ENCODE data around the gene TOMM20.

The TOMM20 gene

DNA sequence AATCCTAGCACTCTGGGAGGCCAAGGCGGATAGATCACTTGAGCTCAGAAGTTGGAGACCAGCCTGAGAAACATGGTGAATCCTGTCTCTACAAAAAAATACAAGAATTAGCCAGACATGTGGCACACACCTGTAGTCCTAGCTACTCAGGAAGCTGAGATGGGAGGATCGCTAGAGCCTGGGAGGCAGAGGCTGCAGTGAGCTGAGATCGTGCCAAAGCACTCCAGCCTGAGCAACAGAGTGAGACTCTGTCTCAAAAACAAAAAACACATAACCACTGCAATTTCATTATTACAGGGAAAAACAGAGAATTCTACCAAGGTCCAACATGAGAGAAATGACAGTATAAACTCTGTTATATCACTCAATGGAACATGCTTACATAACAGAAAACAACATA is 4.4 kb upstream of the TOMM20 start:
- no peak for DNase-seq

DNA sequence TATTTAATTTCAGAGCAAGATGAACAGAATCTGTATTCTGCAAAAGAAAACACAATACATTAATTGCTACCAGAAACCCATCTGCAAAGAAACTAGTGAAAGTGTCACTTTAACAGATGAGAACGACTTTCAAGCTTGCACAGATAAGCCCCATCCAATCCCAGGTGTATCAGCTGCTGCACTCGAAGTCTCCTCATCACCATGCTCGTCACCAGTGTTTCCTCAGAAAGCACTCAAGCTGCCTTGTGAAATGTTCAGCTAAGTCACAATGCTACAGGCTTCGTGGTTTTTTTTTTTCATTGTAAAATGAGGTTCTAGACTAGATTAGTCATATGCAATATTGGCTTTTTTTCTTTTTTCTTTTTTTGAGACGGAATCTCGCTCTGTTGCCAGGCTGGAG is 3.3 kb upstream of the TOMM20 start:
- DNase-seq, result no peak

DNA sequence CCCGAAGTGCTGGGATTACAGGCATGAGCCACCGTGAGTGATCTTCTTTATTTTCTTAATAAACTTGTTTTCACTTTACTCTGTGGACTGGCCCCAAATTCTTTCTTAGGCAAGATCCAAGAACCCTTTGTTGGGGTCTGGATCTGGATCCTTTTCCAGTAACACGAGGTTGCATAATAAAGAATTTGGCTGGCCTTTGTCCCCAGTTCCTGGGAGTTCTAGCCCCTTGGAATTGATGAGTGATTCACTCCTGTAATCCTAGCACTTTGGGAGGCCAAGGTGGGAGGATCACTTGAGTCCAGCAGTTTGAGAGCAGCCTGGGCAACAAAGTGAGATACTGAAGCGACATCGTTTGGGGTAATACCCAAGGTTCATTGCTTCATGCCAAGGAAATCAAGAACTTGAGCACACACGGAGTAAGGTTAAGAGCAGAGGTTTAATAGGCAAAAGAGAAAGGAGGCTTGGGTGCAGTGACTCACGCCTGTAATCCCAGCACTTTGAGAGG is 2.2 kb upstream of the TOMM20 start:
- DNase-seq, result no peak

DNA sequence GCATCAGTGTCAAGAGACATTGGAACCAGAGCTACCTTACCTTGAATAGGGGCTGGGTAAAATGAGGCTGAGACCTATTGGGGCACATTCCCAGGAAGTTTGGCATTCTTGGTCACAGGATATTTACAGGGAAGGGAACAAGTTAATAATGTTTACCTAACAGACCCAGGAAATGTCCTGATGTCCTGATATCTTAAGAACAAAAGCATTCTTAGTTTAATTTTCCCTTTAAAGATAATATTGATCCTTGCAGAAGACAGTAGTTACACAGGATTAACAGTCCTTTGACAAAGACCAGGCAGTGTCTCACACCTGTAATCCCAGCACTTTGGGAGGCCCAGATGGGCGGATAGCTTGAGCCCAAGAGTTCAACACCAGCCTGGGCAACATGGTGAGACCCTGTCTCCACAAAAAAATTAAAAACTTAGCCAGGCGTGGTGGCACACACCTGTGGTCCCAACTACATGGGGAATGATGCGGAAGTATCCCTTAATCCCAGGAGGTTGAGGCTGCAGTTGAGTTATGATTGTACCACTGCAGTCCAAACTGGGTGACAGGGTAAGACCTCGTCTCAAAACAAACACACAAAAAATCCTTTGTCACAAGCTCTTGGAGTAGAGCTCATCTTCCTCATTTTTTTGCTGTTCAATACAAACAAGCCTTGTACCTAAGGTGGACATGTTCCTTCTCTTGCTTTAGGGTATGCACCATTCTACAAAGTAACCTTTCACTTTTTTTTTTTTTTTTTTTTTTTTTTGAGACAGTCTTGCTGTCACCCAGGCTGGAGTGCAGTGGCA is 1.3 kb upstream of the TOMM20 start:
- no peak for DNase-seq

DNA sequence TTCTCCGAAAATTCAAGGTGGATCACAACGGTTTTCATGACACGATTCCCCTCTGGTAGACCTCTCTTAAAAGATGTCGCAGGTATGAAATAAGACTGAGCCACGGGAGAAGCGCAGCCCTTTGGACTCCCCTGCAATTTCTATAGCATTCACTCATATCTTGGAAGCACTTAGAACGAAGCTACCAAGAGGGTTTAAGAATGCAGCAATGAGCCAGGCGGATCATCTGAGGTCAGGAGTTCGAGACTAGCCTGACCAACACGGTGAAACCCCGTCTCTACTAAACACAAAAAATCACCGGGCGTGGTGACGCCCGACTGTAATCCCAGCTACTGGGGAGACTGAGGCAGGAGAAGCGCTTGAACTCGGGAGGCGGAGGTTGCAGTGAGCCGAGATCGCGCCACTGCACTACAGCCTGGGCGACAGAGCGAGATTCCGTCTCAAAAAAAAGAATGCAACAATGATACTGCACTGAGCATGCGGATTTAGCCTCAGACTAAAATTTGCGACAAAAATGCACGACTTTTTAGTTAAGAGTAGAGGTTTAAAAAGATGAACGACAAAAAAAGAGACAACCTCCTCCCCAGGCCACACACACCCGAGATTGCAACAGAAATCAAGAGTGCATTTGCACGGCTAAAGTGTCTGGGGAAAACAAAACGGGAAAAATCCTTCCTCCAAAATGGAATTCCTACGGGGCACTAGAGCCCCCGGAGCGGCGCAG is 743 bp downstream of the TOMM20 start:
- DNase-seq, result no peak

DNA sequence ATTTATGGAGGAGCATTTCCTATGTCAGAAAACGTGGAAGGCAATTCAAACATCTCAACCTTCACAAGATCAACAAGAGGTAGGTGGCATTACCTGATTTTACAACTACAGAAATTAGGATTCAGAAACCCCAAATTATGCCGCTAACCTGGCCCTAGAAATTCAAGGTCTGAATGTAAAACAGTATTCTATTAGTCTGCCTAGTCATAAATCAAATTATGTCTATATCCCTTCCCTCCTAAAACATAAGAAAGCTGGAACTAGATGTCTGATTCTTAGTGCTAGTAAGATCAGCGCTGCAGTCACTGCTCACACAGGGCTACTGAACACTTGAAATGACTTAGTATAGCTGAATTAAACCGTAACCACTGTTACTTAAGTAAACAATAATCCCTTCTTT is 1.4 kb downstream of the TOMM20 start:
- DNase-seq, result no peak

DNA sequence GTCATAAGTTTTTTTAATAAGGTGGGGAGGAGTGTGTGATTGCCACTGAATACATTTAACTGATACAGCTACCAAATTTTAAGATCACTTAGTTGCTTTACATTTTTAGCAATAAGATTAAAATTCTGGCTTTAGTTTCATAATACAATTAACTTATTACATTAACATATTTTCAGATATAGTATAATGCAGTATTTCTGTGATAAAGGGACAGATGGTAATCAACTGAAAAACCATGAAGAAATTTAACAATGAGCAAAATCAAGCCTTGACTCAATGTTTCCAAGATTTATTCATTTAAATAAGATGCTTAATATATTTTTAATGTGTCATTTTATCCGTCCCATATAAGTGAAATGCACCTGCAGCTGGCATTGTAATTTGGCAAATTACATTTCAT is 4.0 kb downstream of the TOMM20 start:
- no peak for DNase-seq

DNA sequence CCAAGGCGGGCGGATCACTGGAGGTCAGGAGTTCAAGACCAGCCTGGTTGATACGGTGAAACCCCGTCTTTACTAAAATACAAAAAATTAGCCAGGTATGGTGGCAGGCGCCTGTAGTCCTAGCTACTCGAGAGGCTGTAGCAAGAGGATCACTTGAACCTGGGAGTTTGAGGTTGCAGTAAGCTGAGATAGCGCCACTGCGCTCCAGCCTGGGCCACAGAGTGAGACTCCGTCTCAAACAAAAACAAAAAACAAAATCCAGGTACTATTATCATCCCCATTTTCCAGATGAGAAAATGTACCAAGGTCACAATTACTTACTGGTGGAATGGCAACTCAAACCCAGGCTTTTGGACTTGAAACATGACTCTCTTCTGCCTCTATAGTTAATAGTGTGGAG is 4.5 kb downstream of the TOMM20 start:
- no peak for DNase-seq

DNA sequence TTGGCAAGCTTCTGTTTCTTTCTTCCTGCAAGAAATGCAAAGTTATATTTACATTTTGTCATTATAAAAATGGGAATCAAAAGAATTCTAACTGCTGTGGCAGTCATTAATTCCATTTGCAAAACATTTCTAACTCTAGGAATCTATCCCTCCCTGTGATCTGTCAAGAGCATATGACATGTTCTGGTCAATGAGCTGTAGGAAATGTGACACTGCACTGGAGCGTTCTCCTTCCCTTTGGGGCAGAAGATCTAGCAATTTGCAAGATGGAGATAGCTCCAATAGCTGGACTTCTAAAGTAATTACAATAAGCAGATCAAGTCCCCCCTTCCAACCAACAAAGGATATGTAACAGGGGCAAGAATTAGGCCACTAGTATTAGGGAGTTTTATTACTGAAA is 6.3 kb downstream of the TOMM20 start:
- no peak for DNase-seq

DNA sequence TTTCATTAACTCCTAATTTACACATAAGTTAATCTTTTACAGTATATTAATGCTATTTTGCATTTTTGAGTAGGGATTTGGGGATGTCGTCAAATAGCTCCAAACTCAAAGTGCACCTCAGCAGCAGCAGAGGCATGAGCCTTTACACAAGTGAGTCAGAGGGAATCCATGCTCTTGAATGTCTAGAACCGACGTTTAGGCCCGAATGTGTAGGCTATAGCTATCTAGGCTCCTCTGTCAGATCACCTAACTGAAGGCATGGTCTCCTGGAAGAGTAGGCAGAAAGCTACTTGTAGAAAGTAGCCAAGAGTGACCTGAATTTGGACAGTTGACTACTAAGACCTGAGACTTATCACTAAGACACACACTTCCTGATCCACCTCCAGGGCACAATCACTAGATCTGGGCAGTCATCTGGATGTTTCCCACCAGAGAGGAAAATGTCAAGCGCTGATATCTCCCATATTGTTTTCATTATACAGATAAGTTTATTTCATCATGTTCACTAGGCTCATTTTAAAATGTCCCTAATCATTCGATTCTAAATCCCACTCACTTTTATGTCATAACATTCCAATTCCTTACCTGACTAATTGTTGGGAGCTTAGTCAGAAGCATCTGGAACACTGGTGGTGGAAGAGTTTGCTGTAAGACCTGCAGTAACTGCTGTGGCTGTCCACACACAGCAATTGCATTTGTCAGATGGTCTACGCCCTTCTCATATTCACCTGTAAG is 15.3 kb downstream of the TOMM20 start:
- DNase-seq, result no peak

DNA sequence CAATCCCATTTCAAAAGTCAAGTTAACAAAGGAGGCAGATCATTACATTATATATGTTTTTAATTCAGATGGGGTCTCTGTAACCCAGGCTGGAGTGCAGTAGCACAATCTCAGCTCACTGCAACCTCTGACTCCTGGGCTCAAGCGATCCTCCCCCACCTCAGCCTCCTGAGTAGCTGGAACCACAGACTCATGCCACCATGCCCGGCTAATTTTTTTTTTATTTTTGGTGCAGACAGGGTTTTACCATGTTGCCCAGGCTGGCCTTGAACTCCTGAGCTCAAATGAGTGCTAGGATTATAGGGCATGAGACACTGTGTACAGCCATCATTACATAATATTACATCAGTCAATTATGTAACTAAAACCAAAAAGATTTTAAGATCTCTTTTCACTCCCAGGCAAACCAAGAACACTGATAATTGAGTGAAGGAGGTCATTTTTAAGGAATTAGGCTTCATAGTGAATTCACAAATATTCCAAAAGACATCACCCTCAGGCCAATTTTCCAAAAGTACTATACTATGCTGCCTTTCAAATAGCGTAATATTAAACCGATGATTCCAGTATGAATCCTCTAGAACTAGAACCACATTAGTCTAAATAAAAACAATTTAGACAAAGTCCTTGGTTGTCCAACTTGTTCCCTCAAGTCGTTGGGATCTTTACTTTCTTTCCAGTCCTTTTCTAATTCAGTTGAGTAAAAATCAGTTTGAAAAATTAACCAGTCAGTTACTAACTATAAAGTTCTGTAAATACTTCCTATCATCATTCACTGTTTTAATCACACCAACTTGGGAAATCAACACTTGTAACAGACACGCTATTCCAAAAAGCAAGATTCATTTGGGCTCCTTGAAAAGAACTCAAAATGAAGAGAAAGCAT is 16.1 kb downstream of the TOMM20 start:
- no peak for DNase-seq

DNA sequence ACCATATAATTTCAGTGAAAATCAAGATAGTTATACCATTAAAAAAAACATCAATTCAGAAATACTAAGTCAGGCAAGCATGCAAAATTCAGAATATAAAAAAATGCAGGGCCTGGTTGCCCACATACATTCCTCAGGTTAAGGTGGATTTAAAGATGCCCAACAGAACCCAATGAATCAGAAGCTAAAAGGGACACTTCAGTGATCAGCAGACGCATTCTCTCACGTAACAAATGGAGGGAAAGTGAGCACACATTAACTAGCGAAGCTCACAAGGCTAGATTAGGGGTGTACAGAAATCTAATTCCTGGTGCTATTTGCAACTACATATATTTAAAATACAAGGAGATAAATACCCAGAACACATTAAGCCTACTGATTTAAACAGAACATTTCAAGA is 17.5 kb downstream of the TOMM20 start:
- no peak for DNase-seq

DNA sequence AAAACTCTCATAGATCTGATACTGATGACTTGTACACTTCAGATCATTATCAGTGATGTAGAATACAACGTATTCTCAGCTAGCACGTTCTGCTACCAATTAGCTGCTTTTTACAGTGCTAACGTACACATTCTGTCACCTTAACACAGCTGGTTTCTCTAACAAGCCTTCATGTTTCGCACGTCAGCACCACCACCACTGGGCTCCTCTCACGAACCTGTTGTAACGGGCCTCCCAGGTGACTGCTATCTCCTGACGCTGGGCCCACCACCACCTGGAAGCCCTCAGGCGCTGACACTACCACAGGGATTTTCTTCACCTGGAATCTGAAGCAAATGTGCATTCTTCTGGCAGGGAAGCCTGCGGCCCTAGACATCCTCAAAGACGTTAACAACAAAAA is 19.8 kb downstream of the TOMM20 start:
- no peak for DNase-seq

DNA sequence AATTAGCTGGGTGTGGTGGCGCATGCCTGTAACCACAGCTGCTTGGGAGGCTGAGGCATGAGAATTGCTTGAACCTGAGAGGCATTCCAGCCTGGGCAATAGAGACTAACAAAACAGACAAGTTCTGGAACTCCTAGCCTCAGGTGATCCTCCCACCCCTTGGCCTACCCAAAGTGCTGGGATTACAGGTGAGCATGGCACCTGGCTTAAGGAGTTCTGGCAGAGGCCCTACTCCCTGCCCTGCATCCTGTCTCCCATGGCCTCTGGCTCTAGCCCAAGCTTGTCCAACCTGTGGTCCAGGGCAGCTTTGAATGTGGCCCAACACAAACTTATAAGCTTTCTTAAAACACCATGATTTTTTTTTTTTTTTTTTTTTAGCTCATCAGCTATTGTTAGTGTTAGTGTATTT is 20.4 kb downstream of the TOMM20 start:
- no peak for DNase-seq

DNA sequence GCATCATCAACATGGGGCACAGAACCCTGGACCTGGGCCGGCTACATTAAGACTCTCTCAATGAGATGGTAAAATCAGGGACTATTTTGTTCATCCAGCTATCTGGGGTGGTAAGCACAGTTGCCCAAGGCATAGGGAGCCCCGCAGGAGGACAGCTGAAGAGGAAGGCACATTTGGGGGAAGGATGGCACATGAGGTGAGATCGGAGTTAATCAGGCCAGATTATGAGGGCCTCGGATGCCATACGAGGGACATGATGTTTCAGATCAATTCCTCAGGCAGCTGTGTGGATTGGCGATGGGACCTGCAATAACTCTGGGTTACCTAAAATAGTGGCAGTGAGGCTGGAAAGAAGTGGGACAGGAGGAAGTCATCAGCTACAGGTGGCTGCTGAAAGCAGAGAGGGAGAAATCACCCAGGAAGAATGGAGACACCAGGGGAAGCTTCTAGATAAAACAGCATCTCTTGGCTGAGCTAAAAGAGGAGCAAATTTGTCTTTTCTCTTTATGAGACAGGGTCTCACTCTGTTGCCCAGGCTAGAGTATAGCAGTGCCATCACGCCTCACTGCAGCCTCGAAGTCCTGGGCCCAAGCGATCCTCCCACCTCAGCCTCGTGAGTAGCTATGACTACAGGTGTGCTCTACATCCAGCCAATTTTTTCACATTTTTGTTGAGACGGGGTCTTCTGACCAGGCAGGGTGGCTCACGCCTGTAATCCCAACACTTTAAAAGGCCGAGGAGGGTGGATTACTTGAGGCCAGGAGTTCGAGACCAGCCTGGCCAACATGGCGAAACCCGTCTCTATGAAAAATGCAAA is 21.1 kb downstream of the TOMM20 start:
- DNase-seq, result no peak

DNA sequence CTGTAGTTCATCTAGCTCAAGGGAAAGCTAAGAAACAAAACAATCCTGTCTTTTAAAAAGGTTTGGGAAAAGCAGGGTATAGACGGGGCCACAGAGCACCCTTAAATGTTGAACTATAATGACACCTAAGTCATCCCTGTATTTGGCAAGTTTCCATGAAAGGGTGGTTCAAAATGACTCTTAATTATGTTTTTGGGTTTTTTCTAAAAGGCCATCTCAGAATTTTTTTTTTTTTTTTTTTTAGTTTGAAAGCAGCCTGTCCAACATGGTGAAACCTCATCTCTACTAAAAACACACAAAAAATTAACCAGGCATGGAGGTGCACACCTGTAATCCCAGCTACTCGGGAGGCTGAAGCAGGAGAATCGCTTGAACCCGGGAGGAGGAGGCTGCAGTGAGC is 22.2 kb downstream of the TOMM20 start:
- no peak for DNase-seq

DNA sequence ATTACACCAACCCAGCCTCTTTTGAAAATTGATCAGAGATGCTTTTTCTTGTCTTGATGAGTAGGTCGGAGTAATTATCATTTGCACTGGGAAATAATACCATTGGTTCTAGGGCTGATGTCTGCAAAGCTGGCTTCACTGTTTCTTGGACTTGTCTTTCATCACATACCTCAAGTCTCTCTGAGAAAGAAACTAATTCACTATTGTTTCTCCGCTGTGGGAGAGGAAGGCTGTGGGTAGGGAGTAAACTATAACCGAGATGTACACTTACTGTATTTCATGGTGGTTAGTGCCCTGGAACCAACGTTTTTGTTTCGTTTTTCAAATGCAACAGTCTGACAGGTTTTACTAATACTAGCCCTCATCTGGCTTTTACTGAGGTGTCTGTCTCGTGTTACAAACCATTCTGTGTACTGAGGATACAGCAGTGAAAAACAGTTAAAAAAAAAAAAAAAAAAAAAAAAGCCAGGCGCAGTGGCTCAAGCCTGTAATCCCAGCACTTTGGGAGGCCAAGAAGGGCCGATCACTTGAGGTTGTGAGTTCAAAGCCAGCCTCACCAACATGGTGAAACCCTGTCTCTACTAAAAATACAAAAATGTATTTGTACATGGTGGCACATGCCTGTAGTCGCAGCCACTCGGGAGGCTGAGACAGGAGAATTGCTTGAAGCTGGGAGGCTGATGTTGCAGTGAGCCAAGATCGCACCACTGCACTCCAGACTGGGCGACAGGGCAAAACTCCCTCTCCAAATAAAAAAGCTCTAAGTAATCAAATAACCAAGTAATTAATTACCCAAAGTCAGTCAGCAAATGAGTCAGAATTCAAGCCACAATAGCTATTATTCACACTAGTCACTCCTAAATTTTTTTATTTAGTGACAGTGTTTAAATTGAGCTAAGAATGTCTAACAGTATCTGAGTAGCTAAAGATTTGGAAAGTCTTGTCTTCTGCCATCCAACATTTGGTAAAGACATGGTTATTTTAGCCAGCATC is 23.3 kb downstream of the TOMM20 start:
- DNase-seq, result no peak

DNA sequence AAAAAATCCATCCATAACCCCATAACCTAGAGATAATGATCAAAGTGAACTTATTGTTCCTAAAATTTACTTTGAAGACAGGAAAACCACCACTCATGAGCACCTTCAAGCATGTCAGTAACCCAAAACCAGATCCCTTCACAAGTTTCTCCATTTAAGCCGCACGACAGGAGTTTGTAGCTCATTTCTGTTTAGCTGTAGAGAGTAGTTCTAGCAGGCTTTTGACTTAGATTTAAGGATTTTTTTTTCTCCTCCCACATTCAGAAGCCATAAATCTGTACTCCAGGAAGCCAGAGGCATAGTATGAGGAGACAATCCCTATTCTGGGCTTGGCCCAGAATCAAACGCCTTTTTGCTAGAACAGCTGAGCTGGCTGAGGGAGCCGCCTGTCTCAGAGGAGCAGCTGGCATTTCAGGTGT is 25.6 kb downstream of the TOMM20 start:
- no peak for DNase-seq

DNA sequence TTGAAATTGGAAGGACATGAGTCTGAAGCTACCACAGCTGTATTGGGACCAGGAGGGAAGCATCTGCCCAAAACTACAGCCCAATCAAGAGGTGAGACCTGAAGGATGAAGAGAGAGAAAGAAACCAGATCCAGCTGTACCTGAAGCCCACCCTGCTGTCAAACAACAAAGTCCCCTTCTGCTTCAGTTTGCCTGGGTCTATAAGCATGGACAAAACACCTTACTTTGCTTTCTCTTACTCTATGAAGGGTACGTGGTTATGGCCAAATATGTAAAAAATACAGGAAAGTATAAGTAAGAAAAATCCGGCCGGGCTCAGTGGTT is 26.4 kb downstream of the TOMM20 start:
- DNase-seq, result no peak

DNA sequence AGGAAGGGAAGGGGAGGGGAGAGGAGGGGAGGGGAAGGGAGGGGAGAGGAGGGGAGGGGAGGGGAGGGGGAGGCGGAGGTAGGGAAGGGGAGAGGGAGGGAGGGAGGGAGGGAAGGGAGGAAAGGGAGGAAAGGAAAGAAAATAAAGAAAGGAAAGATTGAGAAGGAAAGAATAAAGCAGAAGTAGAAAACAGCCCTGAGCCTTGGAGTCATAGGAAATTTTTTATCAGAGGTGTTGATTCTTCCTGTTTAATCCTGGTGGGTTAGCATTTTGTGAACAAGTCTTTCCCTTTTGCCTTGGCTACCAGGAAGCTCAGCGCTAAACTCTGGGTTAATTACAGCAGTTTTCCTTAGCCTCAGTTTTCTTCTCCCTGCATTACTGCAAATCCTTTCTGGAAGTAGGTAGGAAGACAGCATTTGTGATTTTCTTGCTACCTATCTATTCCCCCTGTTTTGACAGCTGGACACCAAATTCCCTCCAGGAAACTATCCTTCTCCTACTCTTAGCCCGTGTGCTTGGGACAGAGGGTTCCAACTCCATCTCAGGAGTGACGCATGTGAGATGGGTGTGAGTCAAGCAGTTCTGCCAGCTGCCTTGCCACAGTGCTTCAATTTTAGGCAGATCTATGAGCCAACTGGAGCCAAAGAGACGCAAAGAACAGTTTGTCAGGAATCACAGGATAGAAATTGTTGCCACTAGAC is 26.9 kb downstream of the TOMM20 start:
- DNase-seq, result no peak

Data from stimulated activated CD4-positive, alpha-beta T cell treated with anti-CD3 and anti-CD28 coated beads, Interleukin-15, amount 100 ng/mL, for 24 hours (primary cell).